Tibial artery (tissue), 4 donors: ENCODE data around the gene RNF144B.

Source experiments
- DNase-seq, 2 donors: peaks; one replicate each; pipeline ENCODE4 v3.0.0-alpha.2; 2019
- H3K27ac ChIP-seq, 2 donors: fragments of 200-600 bp; sonication (generic) in 1 of 2; 1 replicate in 1 of 2; 2 replicates in 1 of 2; pipeline ENCODE4 v1.5.1; 2018 to 2019; ENCODE audit warnings: mild to moderate bottlenecking in 1 of 2
- H3K27me3 ChIP-seq, 2 donors: fragments of 200-600 bp; sonication (generic) in 1 of 2; one replicate each; pipeline versions ENCODE4 v1.5.1 to v1.6.0; 2016 to 2019
- H3K36me3 ChIP-seq, 3 donors: fragments of 200-600 bp; sonication (generic) in 2 of 3; one replicate each; pipeline ENCODE4 v1.5.1; 2016 to 2019; ENCODE audit warnings: mild to moderate bottlenecking in 2 of 3
- H3K4me1 ChIP-seq, 4 donors: fragments of 200-600 bp; sonication (generic) in 2 of 4; 1 replicate in 3 of 4; 2 replicates in 1 of 4; pipeline ENCODE4 v1.5.1; 2016 to 2019
- H3K4me3 ChIP-seq, 2 donors: fragments of 200-600 bp; sonication (generic) in 1 of 2; 1 replicate in 1 of 2; 2 replicates in 1 of 2; pipeline ENCODE4 v1.5.1; 2018 to 2019; ENCODE audit warnings: mild to moderate bottlenecking in 2 of 2
- H3K9me3 ChIP-seq, 3 donors: fragments of 200-600 bp; sonication (generic) in 1 of 3; one replicate each; pipeline ENCODE4 v1.5.1; 2016 to 2019
- intact Hi-C: fragments of 100-400 bp; cut with DNase I; formaldehyde crosslinking; loops from one replicate; pipeline ENCODE4 v1.15.0; 2023; ENCODE audit warnings: low total_unique reads
- TF ChIP-seq, protein P1 (sequence below), 2 experiments: fragments of 200-600 bp in 1 of 2; fragments of 450-650 bp in 1 of 2; IDR thresholded peaks; one replicate each; pipeline ENCODE4 v1.5.1; 2017 to 2019; ENCODE audit warnings: antibody characterized with exemption in 2 of 2, mild to moderate bottlenecking in 1 of 2, moderate library complexity in 1 of 2

RNF144B gene

DNA sequence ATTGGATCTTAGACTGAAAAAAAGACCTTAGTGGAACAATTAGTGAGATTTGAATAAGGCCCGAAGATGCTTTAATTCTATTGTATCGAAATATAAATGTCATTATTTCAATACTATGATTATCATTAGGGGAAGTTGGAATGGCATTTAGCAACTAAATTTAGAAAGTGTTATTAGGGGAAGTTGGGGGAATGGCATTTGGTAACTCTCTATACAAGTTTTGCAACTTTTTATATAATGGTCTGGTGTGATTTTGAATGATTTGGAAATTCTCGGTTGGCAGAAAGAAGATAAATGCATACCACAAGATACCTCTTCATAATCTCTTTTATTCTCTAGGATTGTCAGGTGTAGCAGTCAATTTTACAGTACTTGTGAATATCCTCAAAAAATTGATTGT is 49.2 kb downstream of the RNF144B start:
- no peak for DNase-seq
- TF ChIP-seq, protein P1, sequence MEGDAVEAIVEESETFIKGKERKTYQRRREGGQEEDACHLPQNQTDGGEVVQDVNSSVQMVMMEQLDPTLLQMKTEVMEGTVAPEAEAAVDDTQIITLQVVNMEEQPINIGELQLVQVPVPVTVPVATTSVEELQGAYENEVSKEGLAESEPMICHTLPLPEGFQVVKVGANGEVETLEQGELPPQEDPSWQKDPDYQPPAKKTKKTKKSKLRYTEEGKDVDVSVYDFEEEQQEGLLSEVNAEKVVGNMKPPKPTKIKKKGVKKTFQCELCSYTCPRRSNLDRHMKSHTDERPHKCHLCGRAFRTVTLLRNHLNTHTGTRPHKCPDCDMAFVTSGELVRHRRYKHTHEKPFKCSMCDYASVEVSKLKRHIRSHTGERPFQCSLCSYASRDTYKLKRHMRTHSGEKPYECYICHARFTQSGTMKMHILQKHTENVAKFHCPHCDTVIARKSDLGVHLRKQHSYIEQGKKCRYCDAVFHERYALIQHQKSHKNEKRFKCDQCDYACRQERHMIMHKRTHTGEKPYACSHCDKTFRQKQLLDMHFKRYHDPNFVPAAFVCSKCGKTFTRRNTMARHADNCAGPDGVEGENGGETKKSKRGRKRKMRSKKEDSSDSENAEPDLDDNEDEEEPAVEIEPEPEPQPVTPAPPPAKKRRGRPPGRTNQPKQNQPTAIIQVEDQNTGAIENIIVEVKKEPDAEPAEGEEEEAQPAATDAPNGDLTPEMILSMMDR (IDR thresholded peaks at IDR 0.05) = no peak
- Histone ChIP-seq H3K27me3 (no peaks in the 10 kb centered on the region), H3K27ac (no peak overlapping the region), H3K4me3 (no peak overlapping the region), H3K9me3 (no peaks in the 10 kb centered on the region), H3K36me3 (no peaks in the 10 kb centered on the region), H3K4me1 (peaks cover 0 to 2% (median 0%) of the 10 kb centered on the region in 4 donors)
- intact Hi-C loops = no loop called here

DNA sequence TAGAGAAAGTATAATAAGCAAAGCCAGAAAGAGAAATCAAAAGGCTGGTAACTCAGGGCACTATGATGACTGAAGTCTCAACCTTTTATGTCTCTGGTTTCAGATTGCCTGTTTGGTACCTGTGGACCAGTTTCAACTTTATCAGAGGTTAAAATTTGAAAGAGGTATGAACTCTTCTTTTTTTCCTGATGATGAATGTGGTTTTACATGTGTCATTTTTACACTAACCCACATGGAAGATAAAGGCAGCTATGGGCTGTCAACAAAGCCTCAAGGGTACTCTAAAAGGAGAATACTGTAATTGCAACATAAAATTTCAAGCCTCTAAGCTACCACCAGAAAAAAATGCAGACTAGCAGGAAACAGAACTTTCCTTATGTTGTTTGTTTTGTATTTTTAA is 52.4 kb downstream of the RNF144B start:
- TF ChIP-seq, protein P1 (IDR thresholded peaks at IDR 0.05) = no peak
- H3K4me3 ChIP-seq = no peak overlapping the region
- intact Hi-C loops = no loop called here
- H3K36me3 ChIP-seq = no peaks in the 10 kb centered on the region
- DNase-seq = no peak
- H3K9me3 ChIP-seq = no peaks in the 10 kb centered on the region
- H3K4me1 ChIP-seq = peaks cover 0 to 15% (median 1%) of the 10 kb centered on the region in 4 donors
- H3K27ac ChIP-seq = no peak overlapping the region
- no peaks in the 10 kb centered on the region for H3K27me3 ChIP-seq

GRCh38 chr6:18441251-18441979 is 54.3 kb downstream of the RNF144B start:
- Histone ChIP-seq H3K4me1 (peaks cover 0 to 22% (median 2%) of the 10 kb centered on the region in 4 donors), H3K9me3 (no peaks in the 10 kb centered on the region), H3K4me3 (no peak overlapping the region), H3K27ac (no peak overlapping the region), H3K36me3 (no peaks in the 10 kb centered on the region), H3K27me3 (no peaks in the 10 kb centered on the region)
- DNase-seq = no peak
- intact Hi-C loops = no loop called here
- TF ChIP-seq, protein P1 (IDR thresholded peaks at IDR 0.05) = no peak

DNA sequence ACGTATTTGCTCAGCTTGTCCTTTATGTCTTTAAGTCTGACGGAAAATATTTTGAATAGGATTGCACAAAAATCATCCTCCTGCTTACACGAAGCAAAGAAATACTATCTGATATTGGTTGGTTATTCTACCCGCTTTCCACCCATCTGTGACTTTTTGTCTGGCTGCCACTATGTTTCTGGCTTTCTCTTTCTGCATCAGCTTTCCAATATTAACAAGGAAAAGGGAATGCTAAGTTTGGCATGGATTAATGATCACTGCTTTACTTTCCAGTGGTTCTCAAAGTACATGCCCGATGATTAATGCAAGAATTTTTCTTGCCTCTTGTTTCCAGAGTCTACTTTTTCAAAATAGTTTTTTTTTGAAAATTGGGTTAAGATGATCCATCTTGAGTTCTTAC is 57.0 kb downstream of the RNF144B start:
- DNase-seq = no peak
- H3K36me3 ChIP-seq = no peaks in the 10 kb centered on the region
- H3K27me3 ChIP-seq = no peaks in the 10 kb centered on the region
- peak overlapping the region; percentile 16 to 24 for H3K4me3 ChIP-seq
- TF ChIP-seq, protein P1 (IDR thresholded peaks at IDR 0.05) = no peak
- intact Hi-C loops = no loop called here
- no peaks in the 10 kb centered on the region for H3K9me3 ChIP-seq
- peaks cover 0 to 22% (median 2%) of the 10 kb centered on the region in 4 donors for H3K4me1 ChIP-seq
- H3K27ac ChIP-seq = peak overlapping the region; percentile 31 to 57

- intact Hi-C loops = no loop called here
- H3K36me3 ChIP-seq = no peaks in the 10 kb centered on the region
- TF ChIP-seq, protein P1 (IDR thresholded peaks at IDR 0.05) = no peak
- H3K27me3 ChIP-seq = no peaks in the 10 kb centered on the region
- H3K4me3 ChIP-seq = no peak overlapping the region
- H3K27ac ChIP-seq = no peak overlapping the region
- H3K4me1 ChIP-seq = peaks cover 0 to 22% (median 2%) of the 10 kb centered on the region in 4 donors
- no peak for DNase-seq
- H3K9me3 ChIP-seq = no peaks in the 10 kb centered on the region
These were observed 58.1 kb downstream of the RNF144B start for GRCh38 chr6:18445228-18445627.
